Measurements from ENCODE around the gene SSU72.
A peak's percentile ranks its signal among the peaks of the same experiment; 100 is the strongest.

The SSU72 gene

GRCh38 chr1:1574721-1575537 lies at the start of gene SSU72:
Gene SSU72 (minus strand): TSS chr1:1574863. CDS start chr1:1574557, 306 bp downstream.
- DNase-seq (ENCODE audit: low read depth in 2 of 2) = peak; percentile 87 to 88

GRCh38 chr1:1623631-1624442 lies 49.2 kb upstream of the SSU72 start:
- DNase-seq (ENCODE audit: low read depth in 2 of 2) = no peak

- no peak for DNase-seq (ENCODE audit: low read depth in 2 of 2)
These were observed 48.5 kb upstream of the SSU72 start for GRCh38 chr1:1623181-1623630.

- no peak for DNase-seq (ENCODE audit: low read depth in 2 of 2)
These were observed 48.1 kb upstream of the SSU72 start for GRCh38 chr1:1622788-1623094.

- DNase-seq (ENCODE audit: low read depth in 2 of 2) = no peak
These were observed 47.5 kb upstream of the SSU72 start for GRCh38 chr1:1622010-1622787.

DNA sequence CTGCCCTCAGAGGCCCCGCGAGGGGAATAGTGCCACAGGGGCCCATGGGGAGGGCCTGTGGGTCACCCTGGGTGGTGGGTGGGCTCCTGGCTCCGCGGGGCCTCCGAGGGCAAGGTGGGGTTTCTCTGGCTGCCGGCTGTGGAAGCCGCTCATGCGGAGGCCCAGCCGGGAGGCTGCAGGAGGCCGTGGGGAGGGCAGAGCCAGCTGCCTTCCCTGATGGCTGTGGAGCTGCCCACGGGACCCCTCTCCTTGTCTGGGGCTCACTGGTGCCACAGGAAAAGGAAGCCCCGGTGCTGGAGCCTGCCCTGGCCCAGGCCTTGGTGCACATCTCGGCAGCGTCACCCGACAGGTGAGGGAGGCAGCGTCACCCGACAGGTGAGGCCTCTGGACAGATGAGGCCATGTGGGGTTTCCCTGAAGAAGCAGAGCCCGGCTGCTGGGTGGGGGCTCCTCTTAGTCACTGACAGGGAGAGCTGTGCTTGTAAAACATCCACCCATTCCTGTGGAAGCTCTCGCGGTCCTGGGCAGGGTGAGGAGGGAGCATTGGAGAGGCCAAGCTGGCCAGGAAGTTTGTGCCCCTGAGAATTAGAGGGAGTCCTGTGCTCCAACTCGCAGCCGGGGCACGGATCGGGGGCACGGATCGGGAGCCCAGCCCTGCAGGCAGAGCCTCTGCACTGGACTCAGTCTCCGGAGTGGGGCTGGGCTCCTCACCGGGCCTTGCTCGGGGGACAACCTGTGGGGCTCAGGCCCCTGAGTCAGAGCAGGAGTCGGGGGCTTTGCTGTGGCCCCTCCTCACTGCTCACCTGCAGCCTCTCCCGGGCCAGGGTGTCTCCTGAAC lies 46.7 kb upstream of the SSU72 start:
- DNase-seq (ENCODE audit: low read depth in 2 of 2) = no peak

- no peak for DNase-seq (ENCODE audit: low read depth in 2 of 2)
These were observed 45.9 kb upstream of the SSU72 start for GRCh38 chr1:1620433-1621139.

GRCh38 chr1:1619917-1620361 lies 45.3 kb upstream of the SSU72 start:
- DNase-seq (ENCODE audit: low read depth in 2 of 2) = no peak

DNA sequence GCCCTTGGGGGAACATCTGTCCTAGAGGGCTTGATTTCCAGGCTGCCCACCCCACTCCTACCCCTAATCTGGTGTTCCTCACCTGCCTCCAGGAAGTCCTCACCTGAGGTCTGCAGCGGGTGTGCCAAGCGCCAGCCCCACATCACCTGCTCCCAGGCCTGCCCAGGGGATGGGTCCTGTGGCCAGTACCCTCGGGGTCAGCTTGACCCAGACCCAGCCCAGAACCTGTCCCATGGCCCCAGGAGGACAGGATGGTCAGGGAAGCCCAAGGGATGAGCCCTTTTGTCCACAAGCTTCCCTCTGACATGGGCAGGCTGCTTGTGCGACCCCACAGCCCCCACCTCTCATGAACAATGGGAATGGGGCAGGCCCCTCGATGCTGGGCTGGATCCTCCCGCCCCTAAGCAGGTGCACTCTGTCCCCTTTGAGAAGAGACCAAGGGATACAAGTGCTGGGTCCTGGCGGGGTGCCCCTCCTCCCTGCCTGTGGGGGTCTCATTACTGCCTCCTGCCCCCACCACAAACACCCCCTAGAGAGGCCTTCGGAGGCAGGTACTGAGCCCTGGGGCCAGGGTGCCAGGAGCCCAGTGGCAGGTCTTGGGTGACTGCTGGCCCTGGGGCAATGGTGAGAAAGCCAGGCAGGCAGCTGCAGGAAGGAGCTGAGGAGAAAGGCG lies 43.9 kb upstream of the SSU72 start:
- no peak for DNase-seq (ENCODE audit: low read depth in 2 of 2)

GRCh38 chr1:1617925-1618324 lies 43.3 kb upstream of the SSU72 start:
- DNase-seq (ENCODE audit: low read depth in 2 of 2) = no peak

GRCh38 chr1:1617516-1617915 lies 42.9 kb upstream of the SSU72 start:
- DNase-seq (ENCODE audit: low read depth in 2 of 2) = no peak

DNA sequence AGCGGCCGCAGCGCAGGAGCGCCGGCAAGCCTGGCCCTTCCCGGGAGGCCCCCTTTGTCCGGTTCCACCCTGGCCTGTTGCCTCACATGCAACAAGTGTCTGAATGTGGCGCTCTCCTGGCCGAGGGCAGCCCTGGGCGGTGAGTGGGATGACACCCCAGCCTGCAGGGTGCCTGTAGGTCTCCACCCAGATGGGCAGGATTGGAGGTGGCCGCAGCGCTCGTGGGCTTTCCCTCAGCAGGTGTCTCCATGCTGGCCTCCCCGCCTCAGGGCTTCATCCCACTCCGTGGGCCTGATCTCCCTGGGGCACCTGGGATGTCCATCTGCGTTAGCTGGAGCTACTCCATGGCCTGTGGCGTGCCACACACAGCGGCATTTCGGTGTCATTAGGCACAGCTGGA lies 42.2 kb upstream of the SSU72 start:
- DNase-seq (ENCODE audit: low read depth in 2 of 2) = no peak

DNA sequence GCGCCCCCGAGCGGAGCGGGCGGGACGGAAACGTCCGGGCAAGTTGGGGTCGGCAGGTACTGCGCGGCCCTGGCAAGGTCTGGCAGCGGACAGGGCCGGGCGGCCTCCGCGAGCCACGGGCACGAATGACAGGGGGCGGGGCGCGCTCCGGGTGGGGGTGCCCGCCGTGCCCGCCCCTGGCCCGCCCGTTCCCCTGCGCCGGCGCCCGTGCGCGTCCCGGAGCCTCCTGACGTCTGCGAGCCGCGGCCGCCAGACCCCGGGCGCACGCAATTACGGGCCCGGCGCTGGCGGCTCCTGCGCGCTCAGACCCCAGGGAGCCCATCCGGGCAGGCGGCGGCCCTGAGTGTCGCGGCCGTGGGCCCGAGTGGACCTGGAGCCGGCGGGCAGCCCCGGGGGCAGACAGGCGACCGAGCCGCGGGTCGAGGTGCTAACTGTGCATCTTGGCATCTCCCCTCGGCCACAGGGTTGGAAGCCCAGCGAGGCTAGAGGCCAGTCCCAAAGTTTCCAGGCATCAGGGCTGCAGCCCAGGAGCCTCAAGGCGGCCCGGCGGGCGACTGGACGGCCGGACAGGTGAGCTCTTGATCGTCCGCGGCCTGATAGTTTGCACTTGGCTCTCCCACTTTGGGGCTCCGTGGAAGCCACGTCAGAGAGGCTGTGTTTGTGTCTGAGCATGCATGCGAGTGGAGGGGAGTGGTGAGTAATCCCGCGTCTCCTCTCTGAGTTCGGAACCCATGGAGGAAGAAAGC lies 41.6 kb upstream of the SSU72 start:
- DNase-seq (ENCODE audit: low read depth in 2 of 2) = no peak

- peak; percentile 94 to 96 for DNase-seq (ENCODE audit: low read depth in 2 of 2)
These were observed 40.8 kb upstream of the SSU72 start, which contains the start of gene MIB2 for GRCh38 chr1:1615256-1616044. Gene MIB2 (plus strand): TSS chr1:1615500. CDS start chr1:1623453, 7,953 bp downstream.

- no peak for DNase-seq (ENCODE audit: low read depth in 2 of 2)
These were observed 40.2 kb upstream of the SSU72 start for GRCh38 chr1:1614954-1615255.

- DNase-seq (ENCODE audit: low read depth in 2 of 2) = peak; percentile 22 to 51
These were observed 39.7 kb upstream of the SSU72 start for GRCh38 chr1:1614204-1614953.

DNA sequence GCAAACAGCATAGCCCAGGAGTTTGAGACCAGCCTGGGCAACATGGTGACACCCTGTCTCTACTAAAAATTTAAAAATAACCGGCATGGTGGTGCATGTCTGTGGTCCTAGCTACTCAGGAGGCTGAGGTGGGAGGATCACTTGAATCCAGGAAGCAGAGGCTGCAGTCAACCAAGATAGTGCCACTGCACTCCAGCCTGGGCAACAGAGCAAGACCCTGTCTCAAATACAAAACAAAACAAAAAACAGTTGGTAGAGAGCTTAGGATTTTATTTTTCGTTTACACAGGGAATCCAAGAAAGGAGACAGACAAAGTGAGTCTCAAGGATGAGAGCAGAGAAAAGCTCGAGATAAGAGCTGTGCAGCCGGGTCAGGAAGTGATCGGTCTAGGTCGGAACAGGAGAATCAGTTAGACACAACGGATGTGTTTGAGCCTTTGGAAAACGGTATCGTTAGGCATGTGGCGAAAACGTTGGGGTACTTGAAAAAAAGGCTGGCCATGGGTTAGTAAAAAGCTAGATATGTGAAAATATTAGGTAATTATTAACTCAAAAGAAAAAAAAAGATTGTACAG lies 38.9 kb upstream of the SSU72 start:
- no peak for DNase-seq (ENCODE audit: low read depth in 2 of 2)

DNA sequence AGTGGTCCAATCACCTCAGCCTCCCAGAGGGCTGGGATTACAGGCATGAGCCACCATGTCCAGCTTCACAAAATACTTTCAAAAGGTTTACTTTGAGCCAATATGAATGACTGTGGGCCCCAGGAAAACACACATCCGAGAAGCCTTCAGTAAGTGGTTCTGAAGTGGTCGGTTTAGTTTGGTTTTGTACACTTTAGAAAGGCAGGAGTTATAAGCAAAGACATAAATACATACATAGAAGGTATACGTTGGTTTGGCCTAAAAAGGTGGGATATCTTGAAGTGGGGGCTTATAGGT lies 37.4 kb upstream of the SSU72 start:
- no peak for DNase-seq (ENCODE audit: low read depth in 2 of 2)
